Activated CD4-positive, alpha-beta T cell treated with anti-CD3 and anti-CD28 coated beads for 24 hours (primary cell): Measurements from ENCODE around the gene RNF111.
"Not testable (repeated sequence)": the region's sequence is repeated elsewhere in the genome, so short reads cannot be mapped to it uniquely, and the experiment has no call there.

ENCODE experiments used
- DNase-seq, 2 donors: peaks; one replicate each; pipeline ENCODE4 v3.0.0-alpha.2; 2020; ENCODE audit warnings: low read depth in 2 of 2

Gene RNF111

DNA sequence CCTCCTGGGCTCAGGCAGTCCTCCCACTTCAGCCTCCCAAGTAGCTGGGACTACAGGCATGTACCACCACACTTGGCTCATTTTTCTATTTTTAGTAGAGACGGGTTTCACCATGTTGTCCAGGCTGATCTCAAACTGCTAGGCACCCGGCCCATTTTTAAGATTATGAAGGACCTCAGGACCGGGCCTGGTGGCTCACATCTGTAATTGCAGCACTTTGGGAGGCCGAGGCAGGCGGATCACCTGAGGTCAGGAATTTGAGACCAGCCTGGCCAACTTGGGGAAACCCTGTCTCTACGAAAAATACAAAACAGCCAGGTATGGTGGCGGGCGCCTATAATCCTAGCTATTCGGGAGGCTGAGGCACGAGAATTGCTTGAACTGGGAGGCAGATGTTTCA lies 12.8 kb downstream of the RNF111 start:
- not testable (repeated sequence) for DNase-seq

DNA sequence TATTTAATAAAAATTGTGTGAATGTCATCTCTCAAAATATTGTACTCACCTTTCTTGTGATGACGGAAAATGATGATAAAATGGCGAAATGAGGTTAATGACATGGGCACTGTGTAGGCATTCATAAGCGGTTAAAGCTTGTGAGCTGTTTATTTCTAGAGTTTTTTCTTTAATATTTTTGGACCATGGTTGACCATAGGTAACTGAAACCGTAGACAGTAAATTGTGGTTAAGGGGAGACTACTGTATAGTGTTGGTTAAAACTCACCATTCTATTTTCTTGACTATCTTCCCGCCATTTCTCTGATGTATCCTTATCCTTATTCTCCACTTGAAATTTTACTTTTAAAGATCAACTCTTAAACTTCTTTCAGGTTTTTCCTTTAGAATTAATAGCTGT lies 14.5 kb downstream of the RNF111 start:
- DNase-seq: no peak

DNA sequence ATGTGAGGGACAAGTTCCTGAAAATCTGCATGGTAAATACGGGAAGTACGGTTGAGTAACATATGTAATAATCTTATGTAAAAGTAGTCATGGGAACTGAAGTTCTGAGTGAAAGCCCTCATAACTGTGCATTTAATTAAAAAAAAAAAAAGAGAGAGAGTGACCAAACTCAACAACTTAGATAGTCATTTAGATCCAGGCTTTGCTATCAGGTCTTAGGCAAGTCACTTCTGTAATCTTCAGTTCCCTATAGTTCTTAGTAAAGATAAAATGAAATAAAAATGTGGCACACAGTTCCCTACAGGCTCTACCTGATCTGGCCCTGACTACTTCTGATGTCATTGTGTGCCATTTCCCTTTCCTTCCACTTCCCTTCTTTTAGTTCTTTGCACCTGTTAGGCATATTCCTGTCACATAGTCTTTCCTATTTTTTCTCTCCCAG lies 15.0 kb downstream of the RNF111 start:
- no peak for DNase-seq

DNA sequence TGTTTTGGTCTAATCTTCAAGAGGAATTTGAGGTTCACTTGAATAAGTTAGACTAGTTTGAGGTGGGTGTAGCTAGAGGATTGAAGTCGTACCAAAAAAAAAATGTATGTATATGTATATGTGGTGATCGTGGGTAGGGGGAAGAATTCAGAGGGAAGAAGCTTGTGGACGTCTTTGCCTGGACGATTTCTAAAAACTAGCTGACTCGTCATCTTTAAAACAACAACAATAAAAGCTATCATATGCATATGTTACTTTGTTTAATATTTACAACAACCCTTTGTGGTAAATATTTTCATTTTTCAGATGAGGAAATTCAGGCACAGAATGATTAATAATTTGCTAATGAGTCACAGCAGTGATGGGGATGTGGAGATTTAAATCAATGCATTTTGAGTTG lies 18.1 kb downstream of the RNF111 start:
- no peak for DNase-seq

DNA sequence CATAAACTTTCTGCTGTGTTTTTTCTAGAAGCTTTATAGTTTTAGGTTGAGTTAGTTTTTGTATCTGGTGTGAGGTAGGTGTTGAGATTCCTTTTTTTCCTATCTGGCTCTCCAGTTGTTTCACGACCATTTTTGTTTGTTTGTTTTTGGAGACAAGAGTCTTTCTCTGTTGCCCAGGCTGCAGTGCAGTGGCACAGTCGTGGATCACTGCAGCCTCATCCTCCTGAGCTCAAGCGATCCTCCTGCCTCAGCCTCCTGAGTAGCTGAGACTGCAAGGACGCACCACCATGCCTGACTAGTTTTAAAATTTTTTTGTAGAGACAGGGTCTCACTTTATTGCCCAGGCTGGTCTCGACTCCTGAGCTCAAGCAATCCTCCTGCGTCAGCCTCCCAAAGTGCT lies 20.6 kb downstream of the RNF111 start:
- no peak for DNase-seq

DNA sequence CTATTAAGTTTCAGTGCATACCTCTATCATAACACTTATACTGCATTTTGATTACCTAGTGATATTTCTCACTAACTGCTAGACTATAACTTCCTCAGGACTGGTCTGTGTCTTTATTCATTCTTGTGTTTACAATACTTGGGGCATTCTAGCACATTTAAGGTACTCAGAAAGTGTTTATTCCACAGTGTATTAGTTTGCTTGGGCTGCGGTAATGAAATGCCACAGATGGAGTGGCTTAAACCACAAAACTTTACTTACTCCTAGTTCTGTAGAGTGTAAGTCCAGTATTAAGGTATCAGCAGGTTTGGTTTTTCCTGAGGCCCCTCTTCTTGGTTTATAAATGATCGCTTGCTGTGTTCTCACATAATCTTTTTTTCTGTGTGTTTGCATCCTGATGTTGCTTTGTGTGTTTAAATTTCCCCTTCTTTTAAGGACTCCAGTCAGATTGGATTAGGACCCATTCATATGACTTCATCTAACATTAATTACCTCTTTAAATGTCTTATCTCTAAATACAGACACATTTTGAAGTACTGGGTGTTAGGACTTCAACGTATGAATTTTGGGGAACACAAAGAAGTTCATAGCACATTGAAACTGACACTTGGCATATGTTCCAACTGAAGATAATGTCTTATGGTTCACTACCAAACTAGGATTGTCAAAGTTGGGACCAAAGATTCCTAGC lies 23.9 kb downstream of the RNF111 start:
- no peak for DNase-seq

DNA sequence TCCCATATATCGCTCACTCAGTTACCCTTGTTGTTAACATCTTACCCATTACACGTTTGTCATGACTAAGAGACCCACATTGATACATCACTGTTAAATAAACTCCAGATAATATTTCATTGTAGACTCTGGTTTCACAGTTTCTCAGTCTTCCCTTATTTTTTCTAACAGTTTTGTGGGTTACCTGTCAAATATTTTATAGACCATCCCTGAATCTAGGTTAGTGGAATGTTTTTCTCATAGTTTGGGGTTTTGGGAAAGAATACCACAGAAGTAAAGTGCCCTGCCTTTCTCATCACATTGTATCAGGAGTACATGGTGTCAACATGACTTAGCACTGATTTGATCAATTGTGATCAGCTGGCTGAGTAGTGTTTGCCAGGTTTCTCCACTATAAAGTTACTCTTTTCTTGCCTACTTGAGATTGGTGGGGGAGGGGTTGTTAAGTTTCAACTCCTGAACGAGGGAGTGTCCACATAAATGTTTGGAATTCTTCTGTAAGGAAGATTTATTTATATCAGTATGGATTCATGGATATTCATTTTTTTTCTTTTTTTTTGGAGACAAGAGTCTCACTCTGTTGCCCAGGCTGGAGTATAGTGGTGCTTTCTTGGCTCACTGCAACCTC lies 25.9 kb downstream of the RNF111 start:
- no peak for DNase-seq

DNA sequence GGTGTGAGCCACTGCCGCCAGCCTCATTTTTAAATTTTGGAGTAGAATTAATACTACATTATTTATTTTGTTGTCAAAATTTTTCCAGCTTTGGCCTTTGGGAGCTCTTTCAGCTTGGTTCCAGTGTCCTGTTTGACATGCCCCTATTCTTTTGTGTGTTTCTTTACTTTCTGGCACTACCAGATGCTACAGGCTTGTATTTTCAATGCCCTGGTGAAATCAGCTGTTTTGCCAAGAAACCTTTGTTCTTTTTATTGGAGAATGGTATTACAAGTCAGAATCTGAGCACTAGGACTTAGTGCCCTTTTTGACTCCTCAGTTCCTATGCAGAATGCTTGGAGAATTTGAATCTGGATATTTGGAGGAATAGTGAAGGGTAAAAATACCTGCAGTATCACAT lies 26.6 kb downstream of the RNF111 start:
- DNase-seq: no peak

DNA sequence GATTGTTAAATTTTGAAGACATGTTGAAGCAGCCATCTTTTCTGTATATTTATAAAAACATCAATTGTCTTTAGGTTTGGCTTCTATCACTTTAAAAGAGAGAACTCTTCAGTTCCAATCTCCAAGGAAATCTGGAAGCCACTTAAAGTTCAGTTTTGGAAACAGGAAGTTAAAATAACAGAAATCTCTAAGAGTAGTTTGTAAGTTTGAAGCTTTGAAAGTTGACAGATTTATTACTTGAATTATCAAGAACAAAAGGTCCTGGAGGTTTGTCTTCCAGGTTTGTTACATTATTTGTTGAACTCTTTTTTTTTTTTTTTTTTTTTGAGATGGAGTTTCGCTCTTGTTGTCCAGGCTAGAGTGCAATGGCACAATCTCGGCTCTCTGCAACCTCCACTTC lies 30.0 kb downstream of the RNF111 start:
- no peak for DNase-seq

DNA sequence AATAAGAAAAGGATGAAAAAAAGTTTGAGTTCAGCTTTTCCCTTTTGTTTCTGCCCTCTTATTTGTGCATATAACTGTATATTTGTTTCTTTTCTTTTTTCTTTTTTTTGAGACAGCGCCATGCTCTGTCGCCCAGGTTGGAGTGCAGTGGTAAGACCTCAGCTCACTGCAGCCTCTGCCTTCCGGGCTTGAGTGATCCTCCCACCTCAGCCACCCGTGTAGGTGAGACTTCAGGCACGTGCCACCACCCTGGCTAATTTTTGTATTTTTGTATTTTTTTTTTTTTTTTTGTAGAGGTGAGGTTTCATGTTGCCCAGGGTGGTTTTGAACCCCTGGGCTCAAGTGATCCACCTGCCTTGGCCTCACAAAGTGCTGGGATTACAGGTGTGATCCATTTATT lies 31.4 kb downstream of the RNF111 start:
- DNase-seq: no peak

DNA sequence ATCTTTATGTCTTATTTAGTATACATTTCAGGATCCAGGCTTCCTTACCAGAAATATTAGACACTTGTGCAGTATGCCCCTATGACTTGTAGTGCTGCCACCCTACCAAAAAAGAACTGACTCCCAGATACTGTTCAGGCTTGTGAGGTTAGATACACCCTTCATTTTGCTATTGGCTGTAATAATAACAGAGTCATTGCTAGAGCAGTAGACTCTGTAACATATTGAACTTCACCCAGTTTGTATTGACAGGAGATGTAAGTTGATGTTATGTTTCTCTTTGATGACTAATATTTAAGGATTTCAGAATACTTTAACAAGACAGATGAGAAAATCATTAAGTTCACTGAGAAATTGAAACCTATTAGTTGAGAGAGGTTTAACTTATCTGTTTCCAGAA lies 32.9 kb downstream of the RNF111 start:
- no peak for DNase-seq

DNA sequence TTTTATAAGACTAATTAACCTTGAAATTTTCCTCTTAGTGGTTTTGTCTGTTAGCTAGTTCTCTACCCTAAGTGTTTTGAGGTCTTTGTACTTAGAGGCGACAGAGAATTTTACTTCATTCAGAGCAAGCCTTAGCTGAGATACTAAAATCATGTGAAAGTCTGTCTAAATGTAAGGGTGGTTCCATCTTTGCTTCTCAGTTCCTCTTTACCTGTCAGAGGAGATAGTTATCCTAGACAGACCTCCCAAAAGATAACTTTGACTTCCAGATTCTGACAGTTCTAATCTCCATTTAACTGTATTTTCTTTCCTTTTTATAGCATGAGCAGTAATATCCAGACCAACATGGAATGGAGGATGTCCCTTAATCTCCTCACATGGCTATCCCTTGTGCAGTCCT lies 34.7 kb downstream of the RNF111 start:
- DNase-seq: no peak

DNA sequence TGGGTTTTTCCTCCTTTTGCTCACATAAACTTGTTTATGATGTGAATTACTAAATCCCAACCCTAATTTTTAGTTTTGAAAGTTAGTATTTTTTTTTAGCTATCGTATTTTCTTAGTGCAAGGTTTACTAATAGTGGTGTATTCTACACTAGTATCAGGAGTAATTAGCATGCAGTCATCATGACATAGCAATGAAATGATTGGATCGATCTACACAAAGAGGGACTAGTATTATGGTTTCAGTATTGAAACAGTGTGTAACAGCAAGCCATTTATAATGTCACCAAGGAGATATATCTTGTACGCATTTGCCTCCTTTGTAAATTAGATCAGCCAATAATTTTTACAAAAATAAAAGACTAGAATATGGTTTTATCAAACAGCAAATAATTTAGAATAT lies 38.7 kb downstream of the RNF111 start:
- no peak for DNase-seq

DNA sequence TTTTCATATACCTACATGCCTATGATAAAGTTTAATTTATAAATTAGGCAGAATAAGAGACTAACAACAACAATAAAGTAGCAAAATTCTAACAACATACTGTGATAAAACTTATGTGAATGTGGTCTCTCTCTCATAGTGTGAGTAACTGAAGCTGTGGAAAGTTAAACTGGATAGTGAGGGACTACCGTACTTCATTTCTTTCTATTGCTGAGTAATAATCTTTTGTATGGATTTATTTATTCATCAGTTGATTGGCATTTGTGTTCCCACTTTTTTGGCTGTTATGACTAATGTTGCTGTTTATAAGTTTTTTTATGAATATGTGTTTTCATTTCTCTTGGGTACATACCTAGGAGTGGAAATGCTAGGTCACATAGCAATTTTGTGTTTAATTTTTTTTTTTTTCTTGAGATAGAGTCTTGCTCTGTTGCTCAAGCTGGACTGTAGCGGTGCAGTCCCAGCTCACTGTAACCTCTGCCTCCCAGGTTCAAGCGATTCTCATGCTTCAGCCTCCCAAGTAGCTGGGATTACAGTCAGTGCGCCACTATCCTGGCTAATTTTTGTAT lies 41.0 kb downstream of the RNF111 start:
- no peak for DNase-seq

DNA sequence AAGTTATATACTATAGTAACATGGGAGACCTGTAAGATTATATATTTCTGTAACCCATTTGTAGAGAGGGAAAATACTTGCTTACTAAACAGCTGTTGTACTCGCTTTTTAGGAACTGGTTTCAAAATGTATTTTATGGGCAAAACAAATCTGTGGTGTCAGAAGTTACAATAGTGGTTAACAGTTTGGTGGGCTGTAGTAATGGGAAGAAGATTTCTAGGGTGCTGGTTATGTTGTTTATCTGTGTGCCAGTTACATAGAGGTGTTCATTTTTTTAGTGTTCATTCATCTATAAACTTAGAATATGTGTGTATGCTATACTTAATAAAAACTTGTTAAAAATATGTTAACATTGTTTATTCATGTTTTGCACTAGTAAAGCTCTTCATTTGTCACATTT lies 42.1 kb downstream of the RNF111 start:
- DNase-seq: no peak

DNA sequence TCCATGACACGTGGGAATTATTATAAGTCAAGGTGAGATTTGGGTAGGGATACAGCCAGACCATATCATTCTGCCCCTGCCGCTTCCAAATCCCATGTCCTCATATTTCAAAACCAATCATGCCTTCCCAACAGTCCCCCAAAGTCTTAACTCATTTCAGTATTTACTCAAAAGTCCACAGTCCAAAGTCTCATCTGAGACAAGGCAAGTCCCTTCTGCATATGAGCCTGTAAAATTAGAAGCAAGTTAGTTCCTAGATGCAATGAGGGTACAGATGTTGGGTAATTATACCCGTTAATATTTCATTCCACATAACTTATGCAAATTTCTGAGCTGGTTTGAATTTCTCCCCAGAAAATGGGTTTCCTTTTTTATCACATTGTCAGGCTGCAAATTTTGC lies 47.7 kb downstream of the RNF111 start:
- no peak for DNase-seq

DNA sequence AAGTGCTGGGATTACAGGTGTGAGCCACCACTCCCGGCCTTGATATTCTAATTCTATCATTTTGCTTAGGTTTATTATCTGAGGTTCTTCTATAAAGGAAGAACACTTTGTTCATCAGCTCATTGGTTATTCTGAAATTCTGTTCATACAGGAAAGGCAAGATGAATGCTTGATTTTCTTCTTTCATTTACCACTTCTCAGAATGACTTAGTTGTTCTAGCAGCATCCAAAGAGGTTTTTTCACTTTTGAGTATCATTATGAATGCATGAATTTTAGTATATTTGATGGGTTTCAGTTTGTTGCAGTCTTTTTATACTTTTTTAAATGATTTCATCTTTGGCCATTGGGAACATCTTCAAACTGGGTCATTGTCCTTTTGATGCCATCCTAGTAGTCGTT lies 51.8 kb downstream of the RNF111 start:
- DNase-seq: no peak

DNA sequence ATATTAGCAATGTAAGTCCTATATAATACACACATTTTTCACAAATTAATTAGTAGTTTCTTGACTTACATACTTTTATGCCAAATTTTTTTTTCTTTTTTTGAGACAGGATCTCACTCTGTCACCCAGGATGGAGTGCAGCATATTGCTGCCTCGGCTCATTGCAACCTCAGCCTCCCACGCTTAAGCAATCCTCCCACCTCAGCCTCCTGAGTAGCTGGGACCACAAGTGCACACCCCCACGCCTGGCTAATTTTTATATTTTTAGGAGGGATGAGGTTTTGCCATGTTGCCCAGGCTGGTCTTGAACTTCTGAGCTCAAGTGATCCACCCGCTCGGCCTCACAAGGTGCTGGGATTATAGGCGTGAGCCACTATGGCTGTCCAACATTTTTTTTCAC lies 54.6 kb downstream of the RNF111 start:
- DNase-seq: no peak

DNA sequence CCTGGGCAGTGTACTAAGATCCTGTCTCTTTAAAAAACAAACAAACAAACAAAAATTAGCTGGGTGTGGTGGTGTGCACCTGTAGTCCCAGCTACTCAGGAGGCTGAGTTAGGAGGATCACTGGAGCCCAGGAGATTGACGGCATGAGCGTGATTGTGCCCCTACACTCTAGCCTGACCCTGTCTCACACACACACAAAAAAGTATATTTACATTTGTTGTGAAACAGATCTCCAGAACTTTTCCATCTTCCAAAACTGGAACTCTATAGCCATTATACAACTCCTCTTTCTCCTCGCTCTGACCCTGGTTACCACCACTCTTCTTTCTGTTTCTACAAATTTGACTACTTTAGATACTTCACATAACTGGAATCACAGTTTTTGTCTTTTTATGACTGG lies 61.4 kb downstream of the RNF111 start:
- DNase-seq: no peak

DNA sequence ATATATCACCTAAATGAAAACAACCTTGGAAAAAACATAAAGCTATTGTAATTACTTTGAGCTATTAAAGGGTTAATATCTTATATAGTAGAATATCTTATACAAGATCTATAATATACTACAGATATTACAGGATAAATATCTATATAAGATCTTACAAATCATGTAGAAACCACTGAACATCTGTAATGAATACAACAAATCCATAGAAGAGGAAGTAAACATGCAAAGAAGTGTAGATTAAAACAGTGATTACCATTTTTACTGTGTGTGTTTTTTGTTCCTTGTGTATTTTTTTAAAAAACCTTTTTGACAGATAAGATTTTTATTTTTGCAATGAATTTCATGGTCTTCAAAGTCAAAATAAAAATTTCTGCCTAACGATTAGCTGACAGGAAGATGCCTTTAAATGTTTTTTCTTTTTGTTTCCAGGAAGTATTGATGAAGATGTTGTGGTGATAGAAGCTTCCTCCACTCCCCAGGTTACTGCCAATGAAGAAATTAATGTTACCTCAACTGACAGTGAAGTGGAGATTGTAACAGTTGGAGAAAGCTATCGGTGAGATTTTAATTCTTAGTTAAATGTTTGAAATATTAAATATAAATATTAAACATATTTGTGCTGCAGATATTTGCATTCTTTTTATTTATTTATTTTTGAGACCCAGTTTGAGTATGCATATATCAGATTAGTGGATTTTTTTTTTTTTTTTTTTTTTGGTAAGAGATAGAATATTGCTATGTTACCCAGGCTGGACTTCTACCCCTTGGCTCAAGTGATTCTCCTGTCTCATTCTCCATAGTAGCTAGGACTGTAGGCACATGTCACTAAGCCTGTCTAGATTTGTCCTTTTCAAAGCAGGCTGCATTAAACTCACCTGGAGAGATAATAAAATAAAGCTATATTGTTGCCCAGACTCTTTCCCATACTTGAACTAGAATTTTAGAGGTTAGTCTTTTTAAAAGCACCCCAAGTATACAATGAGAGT lies 64.7 kb downstream of the RNF111 start:
- DNase-seq: no peak

DNA sequence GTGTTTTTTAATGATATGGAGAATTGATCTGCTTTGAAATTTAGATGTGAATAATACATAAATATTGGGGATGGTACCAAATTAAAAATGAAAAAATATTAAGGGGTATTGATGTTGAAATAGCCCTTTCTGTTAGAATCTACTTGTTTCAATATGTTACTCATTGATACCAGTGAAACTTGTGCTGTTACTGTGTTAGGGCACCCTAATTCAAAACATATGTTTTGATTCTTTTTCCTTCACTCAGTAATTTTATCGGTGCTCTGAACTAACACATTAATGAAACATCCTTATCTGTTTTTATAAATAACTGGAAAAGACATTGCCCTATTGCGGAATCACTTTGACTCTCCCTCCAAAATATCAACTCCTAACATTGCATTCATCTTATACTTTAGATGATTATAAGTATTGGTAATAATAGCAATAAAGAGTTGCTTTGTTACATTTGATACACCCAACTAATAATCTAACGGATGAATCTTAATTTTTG lies 65.5 kb downstream of the RNF111 start:
- no peak for DNase-seq

DNA sequence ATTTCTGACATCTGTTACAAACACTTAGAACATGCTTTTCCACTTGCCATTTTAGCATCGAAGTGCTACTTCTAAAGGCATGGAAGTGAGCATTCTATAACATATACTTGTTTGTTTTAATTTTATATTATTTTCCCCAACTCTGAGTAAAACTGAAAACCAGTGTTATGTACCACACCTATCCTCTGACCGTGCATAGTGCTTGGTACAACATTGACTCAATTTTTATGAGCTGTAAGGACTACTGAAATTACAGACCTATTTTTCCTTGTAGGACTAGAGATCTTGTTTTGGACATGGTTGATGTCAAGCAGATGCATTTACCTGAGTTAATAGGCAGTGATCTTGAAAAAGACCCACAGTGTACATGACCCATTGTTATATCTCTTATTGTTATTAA lies 66.0 kb downstream of the RNF111 start:
- DNase-seq: no peak
